GM12878 (cell line): ENCODE results near the gene TMC4. TPM values are rescaled to one million over a fixed set of nuclear protein-coding genes. Genes with fewer than 3 reads are reported as not detected.
A peak's percentile ranks its signal among the peaks of the same experiment; 100 is the strongest.

Source experiments
- ATAC-seq: fragments of 200-7000 bp; cut with Tn5 transposase; 3 replicates; pipeline ENCODE4 v1.9.1; 2020; ENCODE audit warnings: mild to moderate bottlenecking, moderate library complexity
- Bru-seq: library from RNA; stranded (reverse); fragments of 400-500 nt; gene quantifications from one replicate; lab custom pipeline; 2021; lab: Mats Ljungman, UMichigan
- BruChase-seq, 2 experiments: library from RNA; stranded (reverse); fragments of 400-500 nt; gene quantifications; one replicate each; lab custom pipeline; 2021; lab: Mats Ljungman, UMichigan
- BruUV-seq: library from RNA; stranded (reverse); fragments of 400-500 nt; replicated peaks from 2 replicates; lab custom pipeline; 2021; lab: Mats Ljungman, UMichigan
- CTCF ChIA-PET: fragments of 300-600 bp; sonication (Branson Sonifier 250); formaldehyde crosslinking; extraction: SDS; loops from one replicate; lab custom pipeline; 2021; ENCODE audit warnings: inconsistent platforms; lab: Yijun Ruan, JAX
- POLR2A ChIA-PET: fragments of 350-600 bp; formaldehyde crosslinking; extraction: SDS; loops from one replicate; lab custom pipeline; 2021; ENCODE audit warnings: inconsistent platforms; lab: Charles Lee
- RAD21 ChIA-PET: fragments of 300-600 bp; sonication (Branson Sonifier 250); formaldehyde crosslinking; loops from one replicate; lab custom pipeline; 2023; ENCODE audit warnings: antibody characterized with exemption; ENCODE audit not compliant: unreplicated experiment; lab: Charles Lee
- SMC1A ChIA-PET: fragments of 300-600 bp; sonication (Branson Sonifier 250); formaldehyde crosslinking; loops from one replicate; lab custom pipeline; 2023; ENCODE audit not compliant: unreplicated experiment, uncharacterized antibody; lab: Charles Lee
- DNase-seq: peaks from one replicate; pipeline ENCODE4 v3.0.0-alpha.2; 2011; ENCODE audit warnings: low read depth, low spot score
- FAIRE-seq: peaks from 3 replicates; lab custom pipeline; 2011; peaks lifted over from hg19 to GRCh38; lab: Jason Lieb, UNC
- H2AFZ ChIP-seq: 2 replicates; pipeline ENCODE4 v1.6.0; 2011; ENCODE audit warnings: low read depth, low read length, control low read depth; ENCODE audit not compliant: control insufficient read depth
- H3K27ac ChIP-seq: 2 replicates; pipeline ENCODE4 v1.5.1; 2011; ENCODE audit warnings: control low read depth; ENCODE audit not compliant: control insufficient read depth, insufficient read depth
- H3K27me3 ChIP-seq, 2 experiments: replicated peaks in 1 of 2; 2 replicates each; pipeline versions ENCODE4 v1.6.0 to v1.6.1; 2011; ENCODE audit warnings: low read length in 1 of 2; ENCODE audit not compliant: control insufficient read depth in 2 of 2, insufficient read depth in 2 of 2
- H3K36me3 ChIP-seq, 2 experiments: 2 replicates each; pipeline ENCODE4 v1.5.1; 2011; ENCODE audit warnings: low read length in 1 of 2; ENCODE audit not compliant: control insufficient read depth in 2 of 2, insufficient read depth in 2 of 2
- H3K4me1 ChIP-seq: 2 replicates; pipeline ENCODE4 v1.6.1; 2011; ENCODE audit warnings: mild to moderate bottlenecking, low read length, moderate library complexity, mixed read lengths; ENCODE audit not compliant: control insufficient read depth, insufficient read depth
- H3K4me2 ChIP-seq: 2 replicates; pipeline ENCODE4 v1.6.0; 2011; ENCODE audit warnings: control low read depth; ENCODE audit not compliant: control insufficient read depth, insufficient read depth
- H3K4me3 ChIP-seq: fragments of 200-600 bp; sonication (generic); 2 replicates; pipeline ENCODE4 v1.5.1; 2016
- H3K79me2 ChIP-seq: 2 replicates; pipeline ENCODE4 v1.6.0; 2011; ENCODE audit warnings: low read length; ENCODE audit not compliant: control insufficient read depth, insufficient read depth
- H3K9ac ChIP-seq: 2 replicates; pipeline ENCODE4 v1.8.0; 2011; ENCODE audit warnings: low read length, control low read depth, mixed read lengths; ENCODE audit not compliant: control insufficient read depth, insufficient read depth
- H3K9me3 ChIP-seq: replicated peaks from 3 replicates; pipeline ENCODE4 v1.5.1; 2011; ENCODE audit warnings: mild to moderate bottlenecking, low read length; ENCODE audit not compliant: control insufficient read depth, insufficient read depth
- H4K20me1 ChIP-seq: 2 replicates; pipeline ENCODE4 v1.6.0; 2011; ENCODE audit not compliant: control insufficient read depth, insufficient read depth
- CREB1 ChIP-seq: IDR thresholded peaks from 2 replicates; pipeline ENCODE4 v1.6.1; 2012; ENCODE audit warnings: low read depth, mild to moderate bottlenecking, inconsistent platforms
- CTCF ChIP-seq, 3 experiments: IDR thresholded peaks in 2 of 3; conservative IDR thresholded peaks in 1 of 3; 2 replicates each; pipeline ENCODE4 v1.5.1; 2011; ENCODE audit warnings: low read depth in 3 of 3, low read length in 3 of 3, mild to moderate bottlenecking in 3 of 3, control low read depth in 2 of 3, moderate library complexity in 2 of 3, inconsistent platforms in 1 of 3, mixed read lengths in 1 of 3; ENCODE audit not compliant: control insufficient read depth in 2 of 3, insufficient read depth in 1 of 3; ENCODE audit errors: extremely low read depth in 1 of 3
- IKZF1 ChIP-seq: fragments of 450-650 bp; conservative IDR thresholded peaks from 2 replicates; pipeline ENCODE4 v1.6.1; 2017; ENCODE audit warnings: antibody characterized with exemption, mild to moderate bottlenecking
- MEF2B ChIP-seq: fragments of 450-650 bp; IDR thresholded peaks from 2 replicates; pipeline ENCODE4 v1.6.1; 2018; ENCODE audit warnings: mild to moderate bottlenecking, moderate library complexity; ENCODE audit not compliant: partially characterized antibody, poor library complexity, severe bottlenecking
- RUNX3 ChIP-seq: IDR thresholded peaks from 2 replicates; pipeline ENCODE4 v1.6.1; 2012; ENCODE audit warnings: low read length, inconsistent platforms
- ZNF217 ChIP-seq: fragments of 450-650 bp; IDR thresholded peaks from 2 replicates; pipeline ENCODE4 v1.6.1; 2017; ENCODE audit warnings: antibody characterized with exemption, mild to moderate bottlenecking
- WGBS: methylation state at CpG from one replicate; pipeline ENCODE4 v1.1.6; 2016; ENCODE audit warnings: low lambda C conversion rate; ENCODE audit not compliant: insufficient replicate concordance, insufficient coverage; ENCODE audit errors: missing lambda C conversion rate; 5-methylcytosine and 5-hydroxymethylcytosine counted together
- in situ Hi-C: fragments of 300-500 bp; cut with MboI; formaldehyde crosslinking; loops from 9 replicates; pipeline ENCODE4 v1.14.3; 2018; ENCODE audit warnings: mixed read lengths
- intact Hi-C: fragments of 100-400 bp; cut with micrococcal nuclease; formaldehyde crosslinking; loops from one replicate; pipeline ENCODE4 v1.14.2; 2022; ENCODE audit not compliant: unreplicated experiment
- long read RNA-seq, 2 experiments: library from polyadenylated mRNA; unstranded; transcript quantifications; one replicate each; pipeline ENCODE4 v2.0.0, GENCODE V29; 2019 to 2020
- polyA minus RNA-seq, 3 experiments: library from RNA; depleted of rRNA, polyadenylated mRNA; stranded (reverse); fragments of >200 nt; gene quantifications; 2 replicates each; pipeline ENCODE4 v1.2.3, GENCODE V29; 2011
- polyA plus RNA-seq, 11 experiments: library from polyadenylated mRNA; depleted of rRNA in 4 of 11; unstranded in 6 of 11; stranded (reverse) in 5 of 11; fragments of >200 nt; fragmentation: Nextera tagmentation in 4 of 11; fragmentation: Illumina TruSeq in 1 of 11; extraction: Ambion mirVana in 4 of 11; extraction: Trizol in 1 of 11; gene quantifications; 1 replicate in 1 of 11; 2 replicates in 10 of 11; pipeline versions ENCODE4 v1.2.1 to v1.2.3, GENCODE V29; 2011 to 2016; ENCODE audit warnings: inconsistent platforms in 2 of 11, missing spikeins in 2 of 11, low read depth in 1 of 11
- total RNA-seq, 4 experiments: library from RNA; depleted of rRNA in 3 of 4; stranded (reverse); fragments of >200 nt in 3 of 4; fragmentation: Illumina TruSeq in 1 of 4; extraction: Trizol in 1 of 4; gene quantifications; 2 replicates each; pipeline versions ENCODE4 v1.2.1 to v1.2.3, GENCODE V29; 2013 to 2021
- TF ChIP-seq, protein P1 (sequence below): fragments of 450-650 bp; IDR thresholded peaks from 2 replicates; pipeline ENCODE4 v1.6.1; 2016; ENCODE audit warnings: mild to moderate bottlenecking, moderate library complexity, borderline replicate concordance

TMC4 gene
- 1.3 and 2.7 TPM in 2 replicates for total RNA-seq (2013; cell fraction: nucleolus; rRNA removed)
- total RNA-seq (2014; rRNA removed): 0.05 TPM in 1 of 2 replicates, not detected in the other
- total RNA-seq (2014; rRNA removed; fragmentation: Illumina TruSeq; extraction: Trizol): not detected in 2 replicates
- 0.27 and 0.33 TPM in 2 replicates for total RNA-seq (2021)
- not detected for polyA plus RNA-seq (2011; ENCODE audit: low read depth)
- polyA plus RNA-seq (2011; rRNA removed): not detected in 2 replicates
- 0.12 and 0.15 TPM in 2 replicates for polyA plus RNA-seq (2011; cell fraction: cytosol; rRNA removed)
- 0.09 TPM in 2 replicates for polyA plus RNA-seq (2011; cell fraction: nucleus; rRNA removed)
- polyA plus RNA-seq (2012): 0.57 and 1.0 TPM in 2 replicates
- not detected in 2 replicates for polyA plus RNA-seq (2014; fragmentation: Illumina TruSeq; extraction: Trizol)
- not detected for polyA plus RNA-seq (2014; fragmentation: Nextera tagmentation; extraction: Ambion mirVana)
- not detected in 2 replicates for polyA plus RNA-seq (2014; rRNA removed)
- under 1 TPM; 0.74 to 0.83 TPM for polyA plus RNA-seq (2016; fragmentation: Nextera tagmentation; extraction: Ambion mirVana)
- polyA minus RNA-seq (2011; rRNA and poly(A)+ RNA removed): not detected in 2 replicates
- polyA minus RNA-seq (2011; cell fraction: cytosol; rRNA and poly(A)+ RNA removed): not detected in 2 replicates
- not detected in 2 replicates for polyA minus RNA-seq (2011; cell fraction: nucleus; rRNA and poly(A)+ RNA removed)
- percentile 16 among the genes with signal in this experiment for Bru-seq, nascent RNA
- BruChase-seq, experiment 1, labeled RNA remaining after a 6-hour chase: percentile 20 among the genes with signal in this experiment
- BruChase-seq, experiment 2, labeled RNA remaining after a 2-hour chase: percentile 20 among the genes with signal in this experiment
- long read RNA-seq, experiment 1: 0 reads
- long read RNA-seq, experiment 2: 0 reads

- ATAC-seq (peak; percentile 40; the same call in 2 of the 3 replicates), FAIRE-seq (no peak), DNase-seq (no peak)
- Histone ChIP-seq H2AFZ (no peak within 1 kb of the TSS), H3K4me1 (no peaks in the 10 kb centered on the region), H3K4me2 (no peak within 1 kb of the TSS), H3K79me2 (no peaks in the 10 kb centered on the region), H3K9ac (no peak within 1 kb of the TSS), H3K27ac (no peak within 1 kb of the TSS), H3K4me3 (no peak within 1 kb of the TSS), H3K36me3 (no peaks in the 10 kb centered on the region), H4K20me1 (no peaks in the 10 kb centered on the region), H3K27me3 (no peaks in the 10 kb centered on the region)
- ChIA-PET SMC1A (interaction anchor here (1.3 kb wide), 1 partner anchor 218 kb away, joined by 4 read pairs; no protein-coding TSS in a partner anchor), CTCF (interaction anchor here (1.0 to 1.4 kb wide), 3 partner anchors 17 to 65 kb away, joined by 3 to 5 read pairs (median 4); partner anchors contain the start of genes CNOT3 and MBOAT7), RAD21 (no interaction called here), POLR2A (no interaction called here)
- BruUV-seq: no TSS peak
- intact Hi-C loops (no loop called here), in situ Hi-C loops (no loop called here)
- peak; percentile 81 for TF ChIP-seq MEF2B
- 0 out of 2 replicates have a peak, but pooled peaks have one; percentile 14 for TF ChIP-seq IKZF1
- TF ChIP-seq ZNF217: 0 out of 2 replicates have a peak, but pooled peaks have one; percentile 42
- TF ChIP-seq, protein P1, sequence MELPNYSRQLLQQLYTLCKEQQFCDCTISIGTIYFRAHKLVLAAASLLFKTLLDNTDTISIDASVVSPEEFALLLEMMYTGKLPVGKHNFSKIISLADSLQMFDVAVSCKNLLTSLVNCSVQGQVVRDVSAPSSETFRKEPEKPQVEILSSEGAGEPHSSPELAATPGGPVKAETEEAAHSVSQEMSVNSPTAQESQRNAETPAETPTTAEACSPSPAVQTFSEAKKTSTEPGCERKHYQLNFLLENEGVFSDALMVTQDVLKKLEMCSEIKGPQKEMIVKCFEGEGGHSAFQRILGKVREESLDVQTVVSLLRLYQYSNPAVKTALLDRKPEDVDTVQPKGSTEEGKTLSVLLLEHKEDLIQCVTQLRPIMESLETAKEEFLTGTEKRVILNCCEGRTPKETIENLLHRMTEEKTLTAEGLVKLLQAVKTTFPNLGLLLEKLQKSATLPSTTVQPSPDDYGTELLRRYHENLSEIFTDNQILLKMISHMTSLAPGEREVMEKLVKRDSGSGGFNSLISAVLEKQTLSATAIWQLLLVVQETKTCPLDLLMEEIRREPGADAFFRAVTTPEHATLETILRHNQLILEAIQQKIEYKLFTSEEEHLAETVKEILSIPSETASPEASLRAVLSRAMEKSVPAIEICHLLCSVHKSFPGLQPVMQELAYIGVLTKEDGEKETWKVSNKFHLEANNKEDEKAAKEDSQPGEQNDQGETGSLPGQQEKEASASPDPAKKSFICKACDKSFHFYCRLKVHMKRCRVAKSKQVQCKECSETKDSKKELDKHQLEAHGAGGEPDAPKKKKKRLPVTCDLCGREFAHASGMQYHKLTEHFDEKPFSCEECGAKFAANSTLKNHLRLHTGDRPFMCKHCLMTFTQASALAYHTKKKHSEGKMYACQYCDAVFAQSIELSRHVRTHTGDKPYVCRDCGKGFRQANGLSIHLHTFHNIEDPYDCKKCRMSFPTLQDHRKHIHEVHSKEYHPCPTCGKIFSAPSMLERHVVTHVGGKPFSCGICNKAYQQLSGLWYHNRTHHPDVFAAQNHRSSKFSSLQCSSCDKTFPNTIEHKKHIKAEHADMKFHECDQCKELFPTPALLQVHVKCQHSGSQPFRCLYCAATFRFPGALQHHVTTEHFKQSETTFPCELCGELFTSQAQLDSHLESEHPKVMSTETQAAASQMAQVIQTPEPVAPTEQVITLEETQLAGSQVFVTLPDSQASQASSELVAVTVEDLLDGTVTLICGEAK: no peak
- no peak for TF ChIP-seq CREB1
- 0 out of 2 replicates have a peak, but pooled peaks have one; percentile 11 for TF ChIP-seq RUNX3
- peak in 2 of 3 experiments; percentile 10 to 20; a peak in 1 of 6 replicates for TF ChIP-seq CTCF (IDR thresholded peaks at IDR 0.05 in 2 of 3, conservative IDR thresholded peaks at IDR 0.05 in 1 of 3; ENCODE audit: control insufficient read depth in 2 of 3, extremely low read depth in 1 of 3, insufficient read depth in 1 of 3, low read depth in 3 of 3, low read length in 3 of 3)
- TF ChIP-seq, all 136 proteins: peak for 5
- WGBS: 14% methylated on average over 11 of the region's 13 CpGs
- H3K9me3 ChIP-seq: no peaks in the 10 kb centered on the region
Observed at GRCh38 chr19:54172471-54173358, at the start of gene TMC4. TSS of gene TMC4 (minus strand) at chr19:54173160. CDS start at chr19:54173117, 43 bp downstream.
